GM13976 (cell line): ENCODE results near the gene CDK5.

Source experiments
- DNase-seq: peaks from one replicate; pipeline ENCODE4 v3.0.0; 2012; ENCODE audit warnings: low spot score
- in situ Hi-C: fragments of 300-500 bp; cut with MboI; formaldehyde crosslinking; loops from one replicate; pipeline ENCODE4 v1.12.0; 2022; ENCODE audit warnings: low sequenced_read_pairs, mixed read lengths, inconsistent platforms; ENCODE audit not compliant: unreplicated experiment
- TF ChIP-seq, protein P1 (sequence below): IDR thresholded peaks from 2 replicates; pipeline ENCODE4 v1.5.1; 2012; ENCODE audit warnings: borderline replicate concordance, mild to moderate bottlenecking; ENCODE audit not compliant: insufficient read depth; ENCODE audit errors: extremely low read depth, missing control alignments, control extremely low read depth

Gene CDK5

GRCh38 chr7:151091431-151091830 is 33.7 kb upstream of the CDK5 start:
- in situ Hi-C loops, result no loop called here
- no peak for DNase-seq
- TF ChIP-seq, protein P1, sequence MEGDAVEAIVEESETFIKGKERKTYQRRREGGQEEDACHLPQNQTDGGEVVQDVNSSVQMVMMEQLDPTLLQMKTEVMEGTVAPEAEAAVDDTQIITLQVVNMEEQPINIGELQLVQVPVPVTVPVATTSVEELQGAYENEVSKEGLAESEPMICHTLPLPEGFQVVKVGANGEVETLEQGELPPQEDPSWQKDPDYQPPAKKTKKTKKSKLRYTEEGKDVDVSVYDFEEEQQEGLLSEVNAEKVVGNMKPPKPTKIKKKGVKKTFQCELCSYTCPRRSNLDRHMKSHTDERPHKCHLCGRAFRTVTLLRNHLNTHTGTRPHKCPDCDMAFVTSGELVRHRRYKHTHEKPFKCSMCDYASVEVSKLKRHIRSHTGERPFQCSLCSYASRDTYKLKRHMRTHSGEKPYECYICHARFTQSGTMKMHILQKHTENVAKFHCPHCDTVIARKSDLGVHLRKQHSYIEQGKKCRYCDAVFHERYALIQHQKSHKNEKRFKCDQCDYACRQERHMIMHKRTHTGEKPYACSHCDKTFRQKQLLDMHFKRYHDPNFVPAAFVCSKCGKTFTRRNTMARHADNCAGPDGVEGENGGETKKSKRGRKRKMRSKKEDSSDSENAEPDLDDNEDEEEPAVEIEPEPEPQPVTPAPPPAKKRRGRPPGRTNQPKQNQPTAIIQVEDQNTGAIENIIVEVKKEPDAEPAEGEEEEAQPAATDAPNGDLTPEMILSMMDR, result peak; percentile 59

GRCh38 chr7:151091003-151091402 is 33.3 kb upstream of the CDK5 start:
- no peak for DNase-seq
- TF ChIP-seq, protein P1, result no peak
- in situ Hi-C loops, result no loop called here

- in situ Hi-C loops, result no loop called here
- TF ChIP-seq, protein P1, result no peak
- DNase-seq, result no peak
These were observed 32.4 kb upstream of the CDK5 start for GRCh38 chr7:151089893-151090730.

DNA sequence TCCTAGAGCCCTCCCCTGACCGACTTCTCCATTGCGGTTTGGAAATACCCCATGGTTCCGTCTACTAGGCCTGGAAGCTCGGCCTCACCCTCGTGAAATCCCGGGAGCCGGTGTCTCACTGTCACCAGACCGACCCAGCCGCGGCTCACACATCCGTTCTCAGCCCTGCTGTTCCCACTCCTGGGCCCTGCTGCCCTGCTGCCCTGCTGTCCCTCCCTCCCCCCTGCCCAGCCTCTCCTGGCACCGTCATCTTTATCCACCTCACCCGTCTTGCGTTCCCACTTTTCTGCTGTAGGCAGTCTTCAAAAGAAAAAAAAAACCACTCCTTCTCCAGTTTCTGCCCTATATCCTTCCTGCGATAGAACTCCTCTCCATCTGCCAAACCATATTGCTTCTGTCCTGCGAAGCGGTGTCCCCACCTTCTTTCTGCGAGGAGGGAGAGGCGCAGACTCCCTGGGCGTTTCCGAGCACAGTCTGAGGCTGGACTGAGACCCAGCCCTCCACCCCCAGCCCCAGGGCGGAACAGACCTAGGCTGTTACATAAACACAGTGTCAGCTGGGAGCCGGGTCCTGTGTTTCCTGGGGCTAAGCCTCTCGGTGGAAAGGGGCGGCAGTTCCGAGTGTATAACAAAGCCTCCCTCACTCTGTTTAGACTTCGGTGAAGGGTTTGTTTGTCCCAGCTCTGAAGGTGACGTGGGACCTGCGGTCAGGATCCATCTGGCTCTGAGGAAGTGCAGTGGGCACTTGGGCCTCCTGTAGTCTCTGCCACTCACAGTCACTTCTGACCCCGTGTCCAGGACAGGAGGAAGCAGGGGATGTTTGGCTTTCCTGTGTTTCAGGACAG is 31.4 kb upstream of the CDK5 start:
- TF ChIP-seq, protein P1, result no peak
- DNase-seq, result no peak
- in situ Hi-C loops, result no loop called here

- no peak for DNase-seq
- in situ Hi-C loops, result no loop called here
- TF ChIP-seq, protein P1, result no peak
These were observed 30.5 kb upstream of the CDK5 start for GRCh38 chr7:151088019-151088855.
